Kidney epithelial cell (primary cell): ENCODE data around the gene DHFR. TPM values are rescaled to one million over a fixed set of nuclear protein-coding genes. Genes with fewer than 3 reads are reported as not detected.

Source experiments
- DNase-seq: peaks from one replicate; pipeline ENCODE4 v3.0.0-alpha.2; 2010; ENCODE audit warnings: low read depth
- H3K27me3 ChIP-seq: 2 replicates; pipeline ENCODE4 v1.6.0; 2011; ENCODE audit warnings: low read length; ENCODE audit not compliant: control insufficient read depth, insufficient read depth
- H3K36me3 ChIP-seq: 2 replicates; pipeline ENCODE4 v1.5.1; 2011; ENCODE audit warnings: low read length; ENCODE audit not compliant: control insufficient read depth, insufficient read depth
- H3K4me3 ChIP-seq: 2 replicates; pipeline ENCODE4 v1.5.1; 2011; ENCODE audit warnings: low read depth, mild to moderate bottlenecking, control low read depth, low read length
- total RNA-seq: library from RNA; depleted of rRNA; stranded (reverse); fragments of >200 nt; gene quantifications from 2 replicates; pipeline ENCODE4 v1.2.3, GENCODE V29; 2015
- TF ChIP-seq, protein P1 (sequence below): IDR thresholded peaks from 2 replicates; pipeline ENCODE4 v1.5.1; 2011; ENCODE audit warnings: mild to moderate bottlenecking, moderate library complexity, low read length, control low read depth, inconsistent platforms; ENCODE audit not compliant: insufficient read depth, poor library complexity, severe bottlenecking

DHFR gene
- total RNA-seq, 1 donor from 2014 or later: 18.5 TPM

DNA sequence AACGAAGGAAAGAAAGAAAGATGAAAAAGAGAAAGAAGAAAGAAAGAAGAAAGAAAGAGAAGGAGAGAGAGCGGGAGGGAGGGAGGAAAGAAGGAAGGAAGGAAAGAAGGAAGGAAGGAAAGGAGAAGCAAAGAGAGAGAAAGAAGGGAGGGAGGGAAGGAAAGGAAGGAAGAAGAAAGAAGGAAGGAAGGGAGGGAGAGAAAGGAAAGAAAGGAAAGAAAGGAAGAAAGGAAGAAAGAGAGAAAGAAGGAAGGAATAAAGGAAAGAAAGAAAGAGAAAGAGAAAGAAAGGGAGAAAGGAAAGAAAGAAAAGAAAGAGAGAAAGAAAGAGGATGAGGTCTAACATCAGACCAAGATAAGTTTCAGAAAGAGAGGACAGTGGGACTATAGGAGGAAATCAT is 75.7 kb downstream of the DHFR start:
- H3K4me3 ChIP-seq: no peak overlapping the region
- no peak for DNase-seq
- TF ChIP-seq, protein P1, sequence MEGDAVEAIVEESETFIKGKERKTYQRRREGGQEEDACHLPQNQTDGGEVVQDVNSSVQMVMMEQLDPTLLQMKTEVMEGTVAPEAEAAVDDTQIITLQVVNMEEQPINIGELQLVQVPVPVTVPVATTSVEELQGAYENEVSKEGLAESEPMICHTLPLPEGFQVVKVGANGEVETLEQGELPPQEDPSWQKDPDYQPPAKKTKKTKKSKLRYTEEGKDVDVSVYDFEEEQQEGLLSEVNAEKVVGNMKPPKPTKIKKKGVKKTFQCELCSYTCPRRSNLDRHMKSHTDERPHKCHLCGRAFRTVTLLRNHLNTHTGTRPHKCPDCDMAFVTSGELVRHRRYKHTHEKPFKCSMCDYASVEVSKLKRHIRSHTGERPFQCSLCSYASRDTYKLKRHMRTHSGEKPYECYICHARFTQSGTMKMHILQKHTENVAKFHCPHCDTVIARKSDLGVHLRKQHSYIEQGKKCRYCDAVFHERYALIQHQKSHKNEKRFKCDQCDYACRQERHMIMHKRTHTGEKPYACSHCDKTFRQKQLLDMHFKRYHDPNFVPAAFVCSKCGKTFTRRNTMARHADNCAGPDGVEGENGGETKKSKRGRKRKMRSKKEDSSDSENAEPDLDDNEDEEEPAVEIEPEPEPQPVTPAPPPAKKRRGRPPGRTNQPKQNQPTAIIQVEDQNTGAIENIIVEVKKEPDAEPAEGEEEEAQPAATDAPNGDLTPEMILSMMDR: no peak
- H3K27me3 ChIP-seq: no peaks in the 10 kb centered on the region
- H3K36me3 ChIP-seq: no peaks in the 10 kb centered on the region

DNA sequence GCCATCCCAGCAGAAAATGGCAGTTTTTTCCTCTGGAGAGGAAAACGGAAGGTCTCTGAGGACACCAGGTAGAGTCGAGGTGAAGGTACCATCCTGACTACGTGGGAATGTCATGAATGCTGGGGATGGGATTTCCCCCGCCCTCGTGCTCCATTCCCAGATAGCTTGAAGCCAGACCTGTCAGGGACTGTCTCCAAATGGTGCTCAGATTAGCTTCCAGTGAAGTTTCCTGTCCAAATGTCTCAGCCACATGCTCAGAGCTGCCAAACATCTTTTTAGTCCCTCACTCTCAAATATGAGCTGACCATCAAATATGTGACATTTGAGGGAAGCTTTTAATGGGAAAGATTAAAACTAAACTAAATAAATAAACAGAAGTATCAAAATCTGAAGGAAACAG is 77.1 kb downstream of the DHFR start:
- Histone ChIP-seq H3K36me3 (no peaks in the 10 kb centered on the region), H3K4me3 (no peak overlapping the region), H3K27me3 (no peaks in the 10 kb centered on the region)
- TF ChIP-seq, protein P1: no peak
- DNase-seq: no peak

DNA sequence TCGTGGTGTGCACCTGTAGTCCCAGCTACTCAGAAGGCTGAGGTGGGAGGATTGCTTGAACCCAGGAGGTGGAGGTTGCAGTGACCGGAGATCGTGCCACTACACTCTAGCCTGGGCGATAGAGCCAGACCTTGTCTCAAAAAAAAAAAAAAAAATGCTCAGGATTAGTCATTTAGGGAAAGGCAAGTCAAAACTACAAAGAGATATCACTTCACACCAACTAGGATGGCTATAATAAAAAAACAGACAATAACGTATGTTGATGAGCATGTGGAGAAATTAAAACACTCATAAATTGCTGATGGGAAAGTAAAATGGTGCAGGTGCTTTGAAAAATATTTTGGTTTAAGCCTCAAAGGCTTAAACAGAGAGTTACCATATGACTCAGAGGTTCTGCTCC is 78.4 kb downstream of the DHFR start:
- H3K36me3 ChIP-seq: no peaks in the 10 kb centered on the region
- TF ChIP-seq, protein P1: no peak
- no peak overlapping the region for H3K4me3 ChIP-seq
- no peaks in the 10 kb centered on the region for H3K27me3 ChIP-seq
- no peak for DNase-seq

Other genes starting within 250 kb of the DHFR start
- gene ZFYVE16, start 246.9 kb downstream of the DHFR start, total RNA-seq: 21.8 and 26.0 TPM in 2 replicates
- gene FAM151B, start 166.9 kb downstream of the DHFR start, total RNA-seq: 1.0 and 3.8 TPM in 2 replicates
- gene ANKRD34B, start 84.7 kb downstream of the DHFR start, total RNA-seq: 1.5 and 2.2 TPM in 2 replicates
- 17.5 and 23.5 TPM in 2 replicates for gene MSH3, start 331 bp downstream of the DHFR start, total RNA-seq